Measurements from ENCODE around the gene GNPAT. TPM values are rescaled to one million over a fixed set of nuclear protein-coding genes. Genes with fewer than 3 reads are reported as not detected.

GNPAT gene
- total RNA-seq, 1 donor from 2014 or later: 35.4 TPM

DNA sequence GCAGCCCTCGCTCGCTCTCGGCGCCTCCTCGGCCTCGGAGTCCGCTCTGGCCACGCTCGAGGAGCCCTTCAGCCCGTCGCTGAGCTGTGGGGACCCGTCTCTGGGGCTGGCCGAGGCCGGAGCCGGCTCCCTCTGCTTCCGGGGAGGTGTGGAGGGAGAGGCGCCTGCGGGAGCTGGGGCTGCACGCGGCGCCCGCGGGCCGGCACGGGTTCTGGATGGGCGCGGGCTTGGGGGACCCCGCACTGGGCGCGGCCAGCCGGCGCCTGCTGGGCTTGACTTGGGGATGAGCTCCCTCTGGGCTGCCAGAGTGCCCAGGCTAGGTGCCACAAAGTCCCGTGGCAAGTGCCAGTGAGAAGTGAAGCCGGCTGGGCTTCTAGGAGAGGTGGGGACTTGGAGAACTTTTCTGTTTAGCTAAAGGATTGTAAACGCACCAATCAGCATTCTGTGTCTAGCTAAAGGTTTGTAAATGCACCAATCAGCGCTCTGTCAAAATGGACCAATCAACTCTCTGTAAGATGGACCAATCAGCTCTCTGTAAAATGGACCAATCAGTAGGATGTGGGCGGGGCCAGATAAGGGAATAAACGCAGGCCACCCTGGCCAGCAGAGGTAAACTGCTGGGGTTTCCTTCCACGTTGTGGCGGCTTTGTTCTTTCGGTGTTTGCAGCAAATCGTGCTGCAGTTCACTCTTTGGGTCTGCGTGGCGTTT, 76.4 kb downstream of the GNPAT start:
- no peak for DNase-seq

DNA sequence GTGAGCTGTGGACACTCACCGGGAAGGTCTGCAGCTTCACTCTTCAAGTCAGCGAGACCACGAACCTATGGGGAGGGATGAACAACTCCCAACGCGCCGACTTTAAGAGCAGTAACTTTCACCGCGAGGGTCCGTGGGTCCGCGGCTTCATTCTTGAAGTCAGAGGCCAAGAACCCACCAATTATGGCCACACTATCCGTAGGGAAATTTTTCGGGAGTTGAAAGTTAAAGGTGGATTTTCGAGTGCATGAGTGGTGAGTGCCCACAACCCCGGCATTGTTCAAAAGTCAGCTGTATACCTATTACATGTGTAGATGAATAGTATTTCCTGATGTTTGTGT, 77.0 kb downstream of the GNPAT start:
- DNase-seq: no peak

DNA sequence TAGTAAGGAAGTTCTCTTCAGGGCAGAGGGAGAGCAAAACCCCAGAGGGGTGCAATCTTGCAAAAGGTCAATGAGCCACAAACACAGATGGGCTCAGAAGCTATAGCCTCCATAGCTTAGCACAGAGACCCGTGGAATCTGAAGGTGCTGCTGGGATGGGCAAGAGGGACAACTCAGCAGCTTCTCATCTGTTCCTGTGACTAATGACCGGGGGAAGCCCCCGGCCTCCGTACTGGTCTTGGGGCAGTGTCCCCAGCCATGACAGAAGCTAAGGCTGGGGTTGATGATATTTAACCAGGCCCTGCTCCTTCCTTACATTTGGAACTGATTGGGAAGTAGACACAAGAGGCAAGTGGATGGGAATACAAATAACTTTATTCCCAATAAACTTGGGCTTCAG, 77.6 kb downstream of the GNPAT start:
- DNase-seq: no peak

DNA sequence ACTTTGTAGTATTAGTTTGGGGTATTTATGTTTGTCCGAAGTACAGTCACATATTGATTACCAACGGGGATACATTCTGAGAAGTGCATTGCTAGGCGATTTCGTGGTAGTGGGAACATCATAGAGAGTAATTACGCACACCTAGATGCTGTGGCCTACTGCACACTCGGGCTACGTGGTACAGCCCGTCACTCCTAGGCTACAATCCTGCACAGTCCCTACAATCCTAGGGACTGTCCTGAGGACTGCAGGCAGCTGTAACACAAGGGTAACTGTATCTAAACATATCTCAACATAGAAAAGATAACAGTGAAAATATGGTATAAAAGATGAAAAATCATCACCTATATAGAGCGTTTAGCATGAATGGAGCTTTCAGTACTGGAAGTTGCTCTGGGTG, 78.1 kb downstream of the GNPAT start:
- no peak for DNase-seq

DNA sequence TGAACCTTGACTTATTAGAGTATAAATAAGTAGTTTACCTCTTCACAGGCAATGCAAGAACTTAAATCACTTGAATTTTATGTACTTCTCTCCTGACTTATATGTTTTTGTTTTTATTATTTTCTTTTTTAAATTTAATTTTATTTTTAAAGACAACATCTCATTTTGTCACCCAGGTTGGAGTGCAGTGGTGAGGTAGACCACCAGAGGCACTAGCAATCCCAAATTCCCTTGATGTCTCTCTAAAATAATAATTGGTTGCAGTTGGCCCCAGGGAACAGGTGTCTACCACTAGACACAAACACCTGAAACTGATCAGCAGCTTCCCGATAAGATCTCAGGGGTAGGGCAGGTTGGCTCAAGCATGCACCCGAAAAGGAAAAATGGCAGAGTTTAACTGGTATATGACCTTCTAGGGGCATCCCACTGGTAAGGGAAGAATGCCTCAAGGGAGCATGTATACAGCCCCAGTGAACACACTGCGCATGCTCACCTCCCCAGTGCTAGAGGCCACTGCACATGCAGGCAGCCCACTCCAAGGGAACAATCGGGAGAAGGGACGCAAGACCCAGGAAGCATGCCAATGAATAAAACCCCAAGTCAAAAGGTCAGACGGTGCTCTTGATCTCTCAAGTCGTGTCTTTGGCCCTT, 82.0 kb downstream of the GNPAT start:
- DNase-seq: no peak

DNA sequence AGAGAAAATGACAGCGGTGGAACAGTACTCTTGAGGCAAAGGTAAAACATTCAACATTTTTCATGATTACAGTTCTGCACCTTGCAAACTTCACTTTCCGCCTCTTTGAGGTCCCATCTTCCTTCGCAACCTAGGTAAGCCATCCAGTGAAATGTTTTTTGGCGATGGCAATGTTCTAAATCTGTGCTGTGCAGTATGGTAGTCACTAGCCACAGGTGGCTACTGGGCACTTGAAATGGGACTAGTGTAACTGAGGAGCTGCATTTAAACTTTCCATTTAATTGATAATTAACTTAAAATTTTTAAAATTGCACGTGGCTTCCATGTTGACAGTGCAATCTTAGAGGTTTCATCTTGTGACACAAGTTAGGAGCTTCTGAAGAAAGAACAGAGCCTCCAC, 83.6 kb downstream of the GNPAT start:
- no peak for DNase-seq

DNA sequence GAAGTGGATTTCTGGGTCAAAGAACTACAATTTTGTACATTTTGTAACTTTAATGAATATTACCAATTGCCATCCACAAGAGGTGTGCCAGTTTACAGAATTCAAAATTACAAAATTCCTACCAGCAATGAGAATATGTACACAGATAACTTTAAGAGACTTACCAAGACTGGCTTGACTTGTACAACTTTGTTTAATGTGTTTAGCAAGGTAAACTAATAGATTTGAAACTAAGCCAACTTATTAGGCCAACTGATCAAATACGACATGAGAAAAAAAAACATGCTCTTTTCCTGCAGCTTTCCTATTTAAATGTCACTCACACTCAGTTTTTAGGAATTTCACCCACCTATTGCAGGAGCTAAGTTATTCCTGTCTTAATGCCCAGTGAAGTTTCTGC, 85.2 kb downstream of the GNPAT start:
- DNase-seq: no peak

Small RNA genes within 50 kb of the gene (small RNA-seq; reads per million reads assigned to genes)
- not detected for gene RNA5SP80 (ENCODE audit: low replicate concordance)

Other genes with a start within 250 kb of the GNPAT start
- gene FAM89A, start 201.0 kb upstream of the GNPAT start, total RNA-seq: 14.6 TPM
- 0.10 TPM for gene TRIM67, start 79.2 kb upstream of the GNPAT start, total RNA-seq
- 18.3 TPM for gene EXOC8, start 96.6 kb downstream of the GNPAT start, total RNA-seq
- 10.2 TPM for gene SPRTN, start 97.1 kb downstream of the GNPAT start, total RNA-seq
- 45.3 TPM for gene EGLN1, start 181.1 kb downstream of the GNPAT start, total RNA-seq